Panc1 (cell line): ENCODE measurements around the gene DHH. TPM values are rescaled to one million over a fixed set of nuclear protein-coding genes. Genes with fewer than 3 reads are reported as not detected.

Experiments
- ATAC-seq: fragments of 200-7000 bp; cut with Tn5 transposase; 2 replicates; pipeline ENCODE4 v1.9.1; 2020; ENCODE audit warnings: mild to moderate bottlenecking, moderate library complexity
- BruUV-seq: library from RNA; stranded (reverse); fragments of 400-500 nt; replicated peaks from 2 replicates; lab custom pipeline; 2021; lab: Mats Ljungman, UMichigan
- CTCF ChIA-PET: fragments of 300-600 bp; sonication (Branson Sonifier 250); formaldehyde crosslinking; loops from one replicate; lab custom pipeline; 2022; ENCODE audit warnings: antibody characterized with exemption; lab: Charles Lee
- POLR2A ChIA-PET: fragments of 300-600 bp; sonication (Branson Sonifier 250); formaldehyde crosslinking; loops from one replicate; lab custom pipeline; 2022; ENCODE audit warnings: antibody characterized with exemption; lab: Charles Lee
- DNase-seq: peaks from one replicate; pipeline ENCODE4 v3.0.0-alpha.2; 2010; ENCODE audit warnings: low read depth, low spot score
- H3K27ac ChIP-seq: 2 replicates; pipeline ENCODE4 v1.5.1; 2011; ENCODE audit warnings: mild to moderate bottlenecking, low read length, inconsistent platforms
- H3K27me3 ChIP-seq: fragments of 200-500 bp; sonication (Bioruptor generic); 2 replicates; pipeline ENCODE4 v1.6.0; 2014; ENCODE audit warnings: low read length, inconsistent platforms; ENCODE audit not compliant: control insufficient read depth, insufficient read depth
- H3K36me3 ChIP-seq: fragments of 200-500 bp; sonication (Bioruptor generic); 2 replicates; pipeline ENCODE4 v1.5.1; 2014; ENCODE audit warnings: inconsistent platforms, mild to moderate bottlenecking, low read length, moderate library complexity; ENCODE audit not compliant: control insufficient read depth, insufficient read depth
- H3K4me1 ChIP-seq: 2 replicates; pipeline ENCODE4 v1.5.1; 2011; ENCODE audit warnings: inconsistent platforms, mild to moderate bottlenecking, low read length, moderate library complexity; ENCODE audit not compliant: control insufficient read depth, insufficient read depth
- H3K4me3 ChIP-seq, 2 experiments: 2 replicates each; pipeline ENCODE4 v1.5.1; 2011 to 2012; ENCODE audit warnings: low read depth in 2 of 2, low read length in 2 of 2, mild to moderate bottlenecking in 2 of 2, inconsistent platforms in 1 of 2, moderate library complexity in 1 of 2
- H3K9me3 ChIP-seq: fragments of 200-500 bp; sonication (Bioruptor generic); 2 replicates; pipeline ENCODE4 v1.5.1; 2014; ENCODE audit warnings: low read depth, mild to moderate bottlenecking, inconsistent platforms, low read length, moderate library complexity; ENCODE audit not compliant: control insufficient read depth, insufficient read depth
- CTCF ChIP-seq: fragments of 450-650 bp; IDR thresholded peaks from 2 replicates; pipeline ENCODE4 v1.5.1; 2017; ENCODE audit warnings: mild to moderate bottlenecking
- POLR2AphosphoS5 ChIP-seq: IDR thresholded peaks from 2 replicates; pipeline ENCODE4 v1.6.1; 2012; ENCODE audit warnings: mild to moderate bottlenecking, low read depth, low read length, moderate library complexity
- REST ChIP-seq, 2 experiments: IDR thresholded peaks; 2 replicates each; pipeline ENCODE4 v1.6.1; 2011 to 2012; ENCODE audit warnings: low read depth in 2 of 2, control low read depth in 1 of 2, low read length in 1 of 2, mild to moderate bottlenecking in 1 of 2, moderate library complexity in 1 of 2; ENCODE audit not compliant: insufficient read depth in 1 of 2
- SIN3A ChIP-seq: IDR thresholded peaks from 2 replicates; pipeline ENCODE4 v1.6.1; 2012; ENCODE audit warnings: low read depth, mild to moderate bottlenecking, low read length, moderate library complexity, borderline replicate concordance; ENCODE audit not compliant: insufficient read depth
- TCF7L2 ChIP-seq: IDR thresholded peaks from 2 replicates; pipeline ENCODE4 v1.6.1; 2011; ENCODE audit warnings: mild to moderate bottlenecking, low read depth, low read length, inconsistent platforms
- in situ Hi-C: cut with HindIII; loops from 2 replicates; pipeline ENCODE4 v1.10.0; 2016; ENCODE audit warnings: low sequenced_read_pairs, low pct_unique_long_range_greater_than_20kb
- intact Hi-C: fragments of 100-400 bp; cut with micrococcal nuclease; formaldehyde crosslinking; loops from one replicate; pipeline ENCODE4 v1.10.0; 2022; ENCODE audit not compliant: unreplicated experiment
- total RNA-seq: library from RNA; stranded (reverse); gene quantifications from one replicate; pipeline ENCODE4 v1.2.1, GENCODE V29; 2021; ENCODE audit not compliant: unreplicated experiment

Gene DHH
- total RNA-seq, 1 experiment from 2014 or later: 1.9 TPM

GRCh38 chr12:49138999-49139398, 44.4 kb upstream of the DHH start:
- no peak for ATAC-seq
- H3K9me3 ChIP-seq: no peaks in the 10 kb centered on the region
- H3K36me3 ChIP-seq: no peaks in the 10 kb centered on the region
- in situ Hi-C loops (no loop called here), intact Hi-C loops (loop anchor here (10.0 kb wide), 1 partner anchor 96 kb away; no protein-coding TSS in a partner anchor)
- H3K4me1 ChIP-seq: no peaks in the 10 kb centered on the region
- H3K4me3 ChIP-seq: no peak overlapping the region
- H3K27me3 ChIP-seq: no peaks in the 10 kb centered on the region
- no peak overlapping the region for H3K27ac ChIP-seq
- CTCF ChIA-PET: no interaction called here
- TF ChIP-seq TCF7L2: no peak
- no peak for TF ChIP-seq POLR2AphosphoS5
- no peak for TF ChIP-seq REST (IDR thresholded peaks at IDR 0.05; ENCODE audit: insufficient read depth in 1 of 2, low read depth in 2 of 2, low read length in 1 of 2)
- no peak for TF ChIP-seq CTCF
- POLR2A ChIA-PET: no interaction called here
- no TSS peak for BruUV-seq
- DNase-seq: no peak

GRCh38 chr12:49138587-49138986, 44.0 kb upstream of the DHH start:
- intact Hi-C loops: loop anchor here (10.0 kb wide), 1 partner anchor 96 kb away; no protein-coding TSS in a partner anchor
- Histone ChIP-seq H3K27ac (no peak overlapping the region), H3K4me3 (no peak overlapping the region), H3K27me3 (no peaks in the 10 kb centered on the region), H3K9me3 (no peaks in the 10 kb centered on the region), H3K36me3 (no peaks in the 10 kb centered on the region), H3K4me1 (no peaks in the 10 kb centered on the region; the same call in 1 of the 2 replicates)
- ChIA-PET CTCF (no interaction called here), POLR2A (interaction anchor here (0.6 to 0.7 kb wide), 2 partner anchors 16 to 64 kb away, joined by 3 to 15 read pairs; no protein-coding TSS in a partner anchor)
- TSS peak; percentile 60 for BruUV-seq
- TF ChIP-seq CTCF (no peak), TCF7L2 (no peak), SIN3A (no peak)
- in situ Hi-C loops: no loop called here
- ATAC-seq (no peak), DNase-seq (no peak)
